DND-41 (cell line): ENCODE data around the gene CCDC174.

Experiments used
- ATAC-seq: fragments of 200-7000 bp; cut with Tn5 transposase; 3 replicates; pipeline ENCODE4 v1.9.1; 2021; ENCODE audit warnings: low read depth; ENCODE audit not compliant: insufficient read depth
- DNase-seq: peaks from one replicate; pipeline ENCODE4 v3.0.0-alpha.2; 2020
- H2AFZ ChIP-seq: 2 replicates; pipeline ENCODE4 v1.6.0; 2012; ENCODE audit warnings: low read depth, low read length
- H3K27ac ChIP-seq: 2 replicates; pipeline ENCODE4 v1.5.1; 2012; ENCODE audit warnings: low read length, inconsistent platforms
- H3K27me3 ChIP-seq: fragments of 200-600 bp; sonication (generic); 2 replicates; pipeline ENCODE4 v1.6.0; 2012; ENCODE audit warnings: low read length, mild to moderate bottlenecking, inconsistent platforms; ENCODE audit not compliant: insufficient read depth, poor library complexity
- H3K36me3 ChIP-seq: 2 replicates; pipeline ENCODE4 v1.5.1; 2012; ENCODE audit warnings: low read length, inconsistent platforms; ENCODE audit not compliant: insufficient read depth
- H3K4me1 ChIP-seq: 2 replicates; pipeline ENCODE4 v1.5.1; 2012; ENCODE audit warnings: mild to moderate bottlenecking, low read length; ENCODE audit not compliant: insufficient read depth
- H3K4me2 ChIP-seq: 2 replicates; pipeline ENCODE4 v1.6.0; 2012; ENCODE audit warnings: mild to moderate bottlenecking, moderate library complexity, low read length, inconsistent platforms; ENCODE audit not compliant: insufficient read depth
- H3K4me3 ChIP-seq, 2 experiments: fragments of 200-600 bp in 1 of 2; shearing (Covaris generic) in 1 of 2; 2 replicates each; pipeline ENCODE4 v1.5.1; 2012 to 2016; ENCODE audit warnings: inconsistent platforms in 2 of 2, low read length in 2 of 2, mild to moderate bottlenecking in 2 of 2, low read depth in 1 of 2, moderate library complexity in 1 of 2
- H3K79me2 ChIP-seq: 2 replicates; pipeline ENCODE4 v1.6.0; 2012; ENCODE audit warnings: low read length, inconsistent platforms; ENCODE audit not compliant: insufficient read depth
- H3K9ac ChIP-seq: 2 replicates; pipeline ENCODE4 v1.6.0; 2012; ENCODE audit warnings: low read depth, mild to moderate bottlenecking, inconsistent platforms, low read length, moderate library complexity
- H3K9me3 ChIP-seq: 2 replicates; pipeline ENCODE4 v1.5.1; 2012; ENCODE audit warnings: low read length, moderate library complexity, mild to moderate bottlenecking, inconsistent platforms; ENCODE audit not compliant: insufficient read depth, severe bottlenecking
- H4K20me1 ChIP-seq: 2 replicates; pipeline ENCODE4 v1.6.0; 2012; ENCODE audit warnings: low read length; ENCODE audit not compliant: insufficient read depth
- CTCF ChIP-seq: IDR thresholded peaks from 2 replicates; pipeline ENCODE4 v1.5.1; 2012; ENCODE audit warnings: borderline replicate concordance, low read length, moderate library complexity, mild to moderate bottlenecking; ENCODE audit not compliant: poor library complexity, severe bottlenecking; ENCODE audit errors: extremely low read depth
- EZH2 ChIP-seq: IDR thresholded peaks from 3 replicates; pipeline ENCODE4 v1.6.1; 2012; ENCODE audit warnings: borderline replicate concordance, low read depth, mild to moderate bottlenecking, moderate library complexity, low read length, inconsistent platforms; ENCODE audit not compliant: severe bottlenecking

Gene CCDC174

GRCh38 chr3:14605067-14605466, 46.5 kb upstream of the CCDC174 start:
- DNase-seq (no peak), ATAC-seq (no peak)
- Histone ChIP-seq H3K4me1 (no peaks in the 10 kb centered on the region), H3K27ac (no peak overlapping the region), H3K4me2 (no peak overlapping the region), H4K20me1 (no peaks in the 10 kb centered on the region), H3K9me3 (no peaks in the 10 kb centered on the region), H3K9ac (no peak overlapping the region), H2AFZ (no peak overlapping the region), H3K79me2 (no peaks in the 10 kb centered on the region), H3K27me3 (peaks cover 5% of the 10 kb centered on the region), H3K4me3 (no peak overlapping the region), H3K36me3 (no peaks in the 10 kb centered on the region)
- TF ChIP-seq EZH2 (no peak), CTCF (no peak)

DNA sequence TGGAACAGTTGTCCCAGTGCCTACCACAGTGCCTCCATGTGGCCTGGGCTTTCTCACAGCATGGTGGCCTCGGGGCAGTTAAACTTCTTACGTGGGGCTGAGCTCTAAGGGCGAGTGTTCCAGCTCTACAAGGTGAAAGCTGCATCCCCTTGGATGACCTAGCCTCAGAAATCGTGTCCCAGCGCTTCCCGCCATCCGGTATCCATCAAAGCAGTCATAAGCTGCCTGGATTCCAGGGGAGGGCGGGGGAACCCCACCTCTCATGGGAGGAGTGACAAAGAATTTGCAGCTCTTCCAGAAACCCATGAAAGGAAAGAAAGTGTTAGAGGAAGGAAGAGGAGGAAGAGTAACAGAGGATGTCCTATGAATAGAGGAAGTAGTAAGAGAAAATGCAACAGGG, 45.8 kb upstream of the CCDC174 start:
- no peak for DNase-seq
- Histone ChIP-seq H2AFZ (no peak overlapping the region), H3K79me2 (no peaks in the 10 kb centered on the region), H3K4me2 (no peak overlapping the region), H3K36me3 (no peaks in the 10 kb centered on the region), H4K20me1 (no peaks in the 10 kb centered on the region), H3K9ac (no peak overlapping the region), H3K27me3 (peaks cover 6% of the 10 kb centered on the region), H3K4me1 (no peaks in the 10 kb centered on the region), H3K9me3 (no peaks in the 10 kb centered on the region), H3K4me3 (no peak overlapping the region), H3K27ac (no peak overlapping the region)
- no peak for ATAC-seq
- no peak for TF ChIP-seq CTCF
- TF ChIP-seq EZH2 = no peak

GRCh38 chr3:14606669-14607339, 44.8 kb upstream of the CCDC174 start:
- no peak overlapping the region for H3K27ac ChIP-seq
- no peak overlapping the region for H3K9ac ChIP-seq
- no peak overlapping the region for H3K4me2 ChIP-seq
- H3K9me3 ChIP-seq = no peaks in the 10 kb centered on the region
- H3K4me3 ChIP-seq = no peak overlapping the region
- H3K36me3 ChIP-seq = no peaks in the 10 kb centered on the region
- H2AFZ ChIP-seq = no peak overlapping the region
- ATAC-seq (no peak), DNase-seq (no peak)
- no peaks in the 10 kb centered on the region for H4K20me1 ChIP-seq
- H3K79me2 ChIP-seq = no peaks in the 10 kb centered on the region
- TF ChIP-seq CTCF (no peak), EZH2 (no peak)
- H3K27me3 ChIP-seq = peaks cover 11% of the 10 kb centered on the region
- H3K4me1 ChIP-seq = no peaks in the 10 kb centered on the region
